NT2/D1 (cell line): ENCODE measurements around the gene ZNF629.

ENCODE experiments used
- SUZ12 ChIP-seq: IDR thresholded peaks from 2 replicates; pipeline ENCODE4 v1.6.1; 2011; ENCODE audit not compliant: insufficient read length, insufficient read depth; ENCODE audit errors: extremely low read depth
- YY1 ChIP-seq: IDR thresholded peaks from 2 replicates; pipeline ENCODE4 v1.6.1; 2011; ENCODE audit not compliant: insufficient read length, insufficient read depth
- ZNF274 ChIP-seq: IDR thresholded peaks from 2 replicates; pipeline ENCODE4 v1.6.1; 2011; ENCODE audit warnings: mild to moderate bottlenecking, low read depth, low read length

GRCh38 chr16:30834130-30834740 is 47.2 kb upstream of the ZNF629 start:
- no peak for TF ChIP-seq YY1
- no peak for TF ChIP-seq ZNF274
- TF ChIP-seq SUZ12: no peak
